Retinal pigment epithelial cell (primary cell): ENCODE results near the gene ORAI3.

Source experiments
- DNase-seq: peaks from one replicate; pipeline ENCODE4 v3.0.0-alpha.2; 2010; ENCODE audit warnings: low read depth
- H3K4me3 ChIP-seq: 2 replicates; pipeline ENCODE4 v1.5.1; 2011; ENCODE audit warnings: mild to moderate bottlenecking, low read length, control low read depth, moderate library complexity
- TF ChIP-seq, protein P1 (sequence below): conservative IDR thresholded peaks from 2 replicates; pipeline ENCODE4 v1.5.1; 2011; ENCODE audit warnings: low read depth, low read length, control low read depth, inconsistent platforms

The ORAI3 gene

DNA sequence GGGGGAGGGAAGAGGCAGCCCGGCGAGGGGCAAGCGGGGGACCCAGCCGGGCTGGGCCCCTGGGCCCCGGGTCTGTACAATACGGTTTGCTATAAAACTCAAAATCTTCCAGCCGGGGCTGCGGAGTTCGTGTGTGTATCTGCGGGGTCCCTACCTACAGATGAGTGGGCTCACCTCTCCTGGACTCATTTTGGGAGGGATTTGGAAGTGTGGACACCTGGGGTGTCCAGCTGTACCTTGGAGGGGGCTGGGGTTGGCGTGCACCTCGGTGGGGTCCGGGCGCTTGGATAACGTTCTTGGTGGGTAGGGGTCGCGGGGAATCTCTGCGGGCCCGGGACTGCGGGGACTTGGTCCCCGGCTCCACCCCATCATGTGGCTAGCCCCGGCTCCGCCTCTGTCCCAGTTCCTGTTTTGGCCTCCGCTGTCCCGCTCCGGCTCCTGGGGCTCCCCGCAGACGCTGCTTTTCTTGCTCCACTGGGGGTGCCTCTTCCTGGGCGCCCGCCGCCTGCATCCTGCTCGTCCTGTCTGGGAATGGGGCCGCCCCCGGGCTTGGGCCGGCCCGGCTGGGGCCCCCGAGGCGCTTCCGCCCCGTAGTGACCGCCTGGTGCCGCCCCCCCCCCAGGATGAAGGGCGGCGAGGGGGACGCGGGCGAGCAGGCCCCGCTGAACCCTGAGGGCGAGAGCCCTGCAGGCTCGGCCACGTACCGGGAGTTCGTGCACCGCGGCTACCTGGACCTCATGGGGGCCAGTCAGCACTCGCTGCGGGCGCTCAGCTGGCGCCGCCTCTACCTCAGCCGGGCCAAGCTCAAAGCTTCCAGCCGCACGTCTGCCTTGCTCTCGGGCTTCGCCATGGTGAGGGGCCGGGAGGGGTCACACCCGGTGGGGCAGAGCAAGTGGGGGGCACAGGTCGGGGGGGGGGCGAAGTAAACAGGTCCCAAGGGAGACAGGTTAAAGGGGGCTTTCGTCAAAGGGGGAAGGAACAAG is at the start of gene ORAI3:
Gene ORAI3, plus strand, starts transcription at position 402 of the 983 bp plus-strand sequence. Its CDS starts 222 bp downstream, at position 624.
- no peak for DNase-seq
- TF ChIP-seq, protein P1, sequence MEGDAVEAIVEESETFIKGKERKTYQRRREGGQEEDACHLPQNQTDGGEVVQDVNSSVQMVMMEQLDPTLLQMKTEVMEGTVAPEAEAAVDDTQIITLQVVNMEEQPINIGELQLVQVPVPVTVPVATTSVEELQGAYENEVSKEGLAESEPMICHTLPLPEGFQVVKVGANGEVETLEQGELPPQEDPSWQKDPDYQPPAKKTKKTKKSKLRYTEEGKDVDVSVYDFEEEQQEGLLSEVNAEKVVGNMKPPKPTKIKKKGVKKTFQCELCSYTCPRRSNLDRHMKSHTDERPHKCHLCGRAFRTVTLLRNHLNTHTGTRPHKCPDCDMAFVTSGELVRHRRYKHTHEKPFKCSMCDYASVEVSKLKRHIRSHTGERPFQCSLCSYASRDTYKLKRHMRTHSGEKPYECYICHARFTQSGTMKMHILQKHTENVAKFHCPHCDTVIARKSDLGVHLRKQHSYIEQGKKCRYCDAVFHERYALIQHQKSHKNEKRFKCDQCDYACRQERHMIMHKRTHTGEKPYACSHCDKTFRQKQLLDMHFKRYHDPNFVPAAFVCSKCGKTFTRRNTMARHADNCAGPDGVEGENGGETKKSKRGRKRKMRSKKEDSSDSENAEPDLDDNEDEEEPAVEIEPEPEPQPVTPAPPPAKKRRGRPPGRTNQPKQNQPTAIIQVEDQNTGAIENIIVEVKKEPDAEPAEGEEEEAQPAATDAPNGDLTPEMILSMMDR = no peak
- peak within 1 kb of the TSS; percentile 80 for H3K4me3 ChIP-seq

GRCh38 chr16:30899794-30900193 is 49.1 kb upstream of the ORAI3 start:
- DNase-seq = no peak
- TF ChIP-seq, protein P1 = no peak
- no peak overlapping the region for H3K4me3 ChIP-seq

DNA sequence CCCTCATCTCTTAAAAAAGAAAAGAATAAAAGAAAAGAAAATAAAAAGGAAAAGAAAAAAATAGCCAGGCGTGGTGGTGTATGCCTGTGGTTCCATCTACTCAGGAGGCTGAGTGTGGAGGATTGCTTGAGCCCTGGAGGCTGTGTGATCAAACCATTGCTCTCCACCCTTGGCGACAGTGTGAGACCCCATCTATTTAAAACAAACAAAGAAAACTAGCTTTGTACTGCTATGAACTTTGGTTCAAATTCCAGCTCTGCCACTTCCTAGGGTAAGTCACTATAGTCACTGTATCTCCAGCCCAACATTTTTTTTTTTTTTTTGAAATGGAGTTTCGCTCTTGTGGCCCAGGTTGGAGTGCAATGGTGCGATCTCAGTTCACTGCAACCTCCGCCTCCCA is 48.3 kb upstream of the ORAI3 start:
- H3K4me3 ChIP-seq = no peak overlapping the region
- TF ChIP-seq, protein P1 = no peak
- no peak for DNase-seq

DNA sequence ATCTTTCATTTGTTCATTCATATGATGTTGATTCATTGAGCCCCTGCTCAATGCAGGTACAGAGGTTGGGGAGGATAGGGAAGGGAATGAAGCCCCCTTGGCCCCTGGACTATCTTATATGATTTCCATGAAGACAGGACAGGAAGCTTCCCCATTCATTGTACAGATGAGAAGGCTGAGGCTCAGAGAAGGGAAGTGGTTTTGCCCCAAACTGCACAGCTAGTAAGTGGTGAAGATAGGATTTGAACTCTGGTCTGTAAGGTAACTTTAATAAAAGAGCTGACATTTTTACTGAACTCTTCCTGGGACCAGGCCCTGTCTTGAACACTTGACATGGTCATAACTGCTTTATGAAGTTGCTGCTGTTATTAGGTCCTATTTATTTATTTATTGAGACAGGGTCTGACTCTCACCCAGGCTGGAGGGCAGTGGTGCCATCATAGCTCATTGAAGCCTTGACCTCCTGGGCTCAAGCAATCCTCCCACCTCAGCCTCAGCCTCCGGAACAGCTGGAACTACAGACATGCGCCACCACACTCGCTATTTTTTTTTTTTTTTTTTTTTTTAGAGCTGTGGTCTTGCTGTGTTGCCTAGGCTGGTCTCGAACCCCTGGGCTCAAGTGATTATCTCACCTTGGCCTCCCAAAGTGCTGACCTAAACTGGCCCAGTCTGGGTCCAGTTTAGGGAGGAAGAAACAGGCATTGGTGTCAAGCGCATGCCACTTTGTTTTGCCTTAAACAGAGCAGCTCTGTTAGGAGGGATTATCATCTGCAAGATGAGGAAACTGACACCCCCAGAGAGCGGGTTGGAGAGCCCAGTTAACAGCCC is 47.5 kb upstream of the ORAI3 start:
- no peak for DNase-seq
- peak overlapping the region; percentile 38 for H3K4me3 ChIP-seq
- TF ChIP-seq, protein P1 = no peak

GRCh38 chr16:30902029-30902972 is 46.6 kb upstream of the ORAI3 start:
- peak overlapping the region; percentile 38 for H3K4me3 ChIP-seq
- TF ChIP-seq, protein P1 = peak; percentile 13
- no peak for DNase-seq

GRCh38 chr16:30903002-30903401 is 45.9 kb upstream of the ORAI3 start:
- TF ChIP-seq, protein P1 = no peak
- no peak overlapping the region for H3K4me3 ChIP-seq
- DNase-seq = no peak
